Pancreas (tissue), 10 donors: ENCODE data around the gene KIAA0930. TPM values are rescaled to one million over a fixed set of nuclear protein-coding genes. Genes with fewer than 3 reads are reported as not detected.

ENCODE experiments used
- ATAC-seq, 4 donors: fragments of 200-7000 bp; cut with Tn5 transposase; one replicate each; pipeline versions ENCODE4 v1.8.0 to v1.9.1; 2020; ENCODE audit warnings: mild to moderate bottlenecking in 4 of 4, moderate library complexity in 4 of 4
- DNase-seq, 6 donors: peaks; one replicate each; pipeline ENCODE4 v3.0.0-alpha.2; 2020
- FAIRE-seq: peaks from 2 replicates; lab custom pipeline; 2012; peaks lifted over from hg19 to GRCh38; lab: Jason Lieb, UNC
- H3K27ac ChIP-seq, 4 donors: fragments of 200-600 bp; sonication (generic); 1 replicate in 3 of 4; 2 replicates in 1 of 4; pipeline versions ENCODE4 v1.5.0 to v1.8.0; 2020
- H3K27me3 ChIP-seq, 4 donors: fragments of 200-600 bp; one replicate each; pipeline ENCODE4 v1.8.0; 2021
- H3K36me3 ChIP-seq, 3 donors: fragments of 200-600 bp; sonication (generic) in 1 of 3; one replicate each; pipeline versions ENCODE4 v1.5.0 to v1.8.0; 2020 to 2021
- H3K4me1 ChIP-seq, 3 donors: fragments of 200-600 bp; one replicate each; pipeline ENCODE4 v1.8.0; 2021
- H3K4me3 ChIP-seq, 4 donors: fragments of 200-600 bp; sonication (generic) in 2 of 4; one replicate each; pipeline versions ENCODE4 v1.5.0 to v1.8.0; 2020 to 2021
- H3K9me3 ChIP-seq, 4 donors: fragments of 200-600 bp; one replicate each; pipeline ENCODE4 v1.8.0; 2021
- WGBS, 2 donors: extraction: QIAGEN DNeasy Blood & Tissue Kit; methylation state at CpG; one replicate each; pipeline ENCODE4 v1.1.7; 2013; 5-methylcytosine and 5-hydroxymethylcytosine counted together
- intact Hi-C, 3 donors: fragments of 100-400 bp; cut with DNase I; formaldehyde crosslinking; loops; one replicate each; pipeline versions ENCODE4 v1.11.1 to v1.14.2; 2022
- polyA plus RNA-seq, 2 donors: library from polyadenylated mRNA; stranded (reverse); fragments of 200-250 nt; gene quantifications; one replicate each; pipeline ENCODE4 v1.2.3, GENCODE V29; 2013
- total RNA-seq, 6 donors: library from RNA; stranded (reverse); fragmentation: NEBNext Ultra II Directional in 4 of 6; extraction: Animal tissue kit (Norgen Biotek cat#: 25700) in 4 of 6; gene quantifications; one replicate each; pipeline versions ENCODE4 v1.2.1 to v1.2.4, GENCODE V29; 2021 to 2023
- TF ChIP-seq, protein P1 (sequence below), 4 donors: fragments of 200-600 bp; sonication (generic) in 3 of 4; IDR thresholded peaks; one replicate each; pipeline versions ENCODE4 v1.5.0 to v1.8.0; 2021; ENCODE audit warnings: antibody characterized with exemption in 4 of 4
- donor health status: healthy with polysubstance abuse.
- donor health status: DM: no; HTN: no; CAD: no; lungs with moderate emphysema.
- donor health status: DM: no; HTN: no; CAD: no.
- donor health status: control.
- donor health status: control.
- donor health status: Bipolar disorder and iron deficiency.
- donor health status: DM: yes; HTN: yes; CAD: no.
- donor health status: DM: no; HTN: no; CAD: no.
- donor health status: DM: no; HTN: no; CAD: no.
- donor health status: DM: yes; HTN: yes; CAD: no.

KIAA0930 gene
- total and polyA plus RNA-seq, 8 donors, result 14.6 to 36.8 (median 20.0) TPM

DNA sequence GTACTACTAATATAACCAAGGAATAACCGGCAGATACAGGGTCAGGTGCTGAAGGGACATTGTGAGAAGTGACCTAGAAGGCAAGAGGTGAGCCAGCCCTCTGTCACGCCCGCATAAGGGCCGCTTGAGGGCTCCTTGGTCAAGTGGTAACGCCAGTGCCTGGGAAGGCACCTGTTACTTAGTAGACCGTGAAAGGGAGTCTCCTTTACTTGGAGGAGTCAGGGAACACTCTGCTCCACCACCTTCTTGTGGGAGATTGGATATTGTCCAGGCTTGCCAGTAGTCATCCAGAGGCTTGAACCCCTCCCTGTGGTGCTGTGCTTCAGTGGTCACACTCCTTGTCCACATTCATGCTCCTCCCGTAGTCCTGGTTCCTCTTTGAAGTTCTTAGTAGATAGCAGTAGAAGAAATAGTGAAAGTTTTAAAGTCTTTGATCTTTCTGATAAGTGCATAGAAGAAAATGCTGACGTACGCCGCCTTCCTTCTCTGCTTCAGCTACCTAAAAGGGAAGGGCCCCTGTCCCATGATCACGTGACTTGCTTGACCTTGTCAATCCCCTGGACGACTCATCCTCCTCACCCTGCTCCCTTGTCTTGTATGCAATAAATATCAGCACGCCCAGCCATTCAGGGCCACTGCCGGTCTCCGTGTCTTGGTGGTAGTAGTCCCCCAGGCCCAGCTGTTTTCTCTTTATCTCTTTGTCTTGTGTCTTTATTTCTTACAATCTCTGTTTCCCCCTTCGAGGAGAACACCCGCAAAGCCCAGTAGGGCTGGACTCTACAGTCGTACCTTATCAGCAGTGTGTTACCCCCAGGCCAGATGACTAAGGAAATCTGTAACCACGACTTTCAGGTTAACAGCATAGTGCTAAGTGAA, 70.9 kb downstream of the KIAA0930 start:
- Histone ChIP-seq H3K4me1 (peaks cover 0 to 10% (median 8%) of the 10 kb centered on the region in 3 donors), H3K4me3 (no peak overlapping the region), H3K36me3 (peaks cover 3 to 42% (median 12%) of the 10 kb centered on the region in 3 donors), H3K27ac (no peak overlapping the region), H3K27me3 (no peaks in the 10 kb centered on the region), H3K9me3 (no peaks in the 10 kb centered on the region)
- intact Hi-C loops, result no loop called here
- TF ChIP-seq, protein P1, sequence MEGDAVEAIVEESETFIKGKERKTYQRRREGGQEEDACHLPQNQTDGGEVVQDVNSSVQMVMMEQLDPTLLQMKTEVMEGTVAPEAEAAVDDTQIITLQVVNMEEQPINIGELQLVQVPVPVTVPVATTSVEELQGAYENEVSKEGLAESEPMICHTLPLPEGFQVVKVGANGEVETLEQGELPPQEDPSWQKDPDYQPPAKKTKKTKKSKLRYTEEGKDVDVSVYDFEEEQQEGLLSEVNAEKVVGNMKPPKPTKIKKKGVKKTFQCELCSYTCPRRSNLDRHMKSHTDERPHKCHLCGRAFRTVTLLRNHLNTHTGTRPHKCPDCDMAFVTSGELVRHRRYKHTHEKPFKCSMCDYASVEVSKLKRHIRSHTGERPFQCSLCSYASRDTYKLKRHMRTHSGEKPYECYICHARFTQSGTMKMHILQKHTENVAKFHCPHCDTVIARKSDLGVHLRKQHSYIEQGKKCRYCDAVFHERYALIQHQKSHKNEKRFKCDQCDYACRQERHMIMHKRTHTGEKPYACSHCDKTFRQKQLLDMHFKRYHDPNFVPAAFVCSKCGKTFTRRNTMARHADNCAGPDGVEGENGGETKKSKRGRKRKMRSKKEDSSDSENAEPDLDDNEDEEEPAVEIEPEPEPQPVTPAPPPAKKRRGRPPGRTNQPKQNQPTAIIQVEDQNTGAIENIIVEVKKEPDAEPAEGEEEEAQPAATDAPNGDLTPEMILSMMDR (IDR thresholded peaks at IDR 0.05), result no peak
- DNase-seq (no peak), ATAC-seq (no peak), FAIRE-seq (no peak)
- 87 to 88% methylated on average over 19 of the region's 19 CpGs for WGBS, 2 donors

- no peak overlapping the region for H3K4me3 ChIP-seq
- H3K27me3 ChIP-seq, result no peaks in the 10 kb centered on the region
- WGBS, 2 donors, result 55 to 64% methylated on average over 5 of the region's 5 CpGs
- FAIRE-seq (no peak), DNase-seq (no peak), ATAC-seq (no peak)
- intact Hi-C loops, result no loop called here
- H3K27ac ChIP-seq, result no peak overlapping the region
- peaks cover 0 to 35% (median 8%) of the 10 kb centered on the region in 3 donors for H3K36me3 ChIP-seq
- TF ChIP-seq, protein P1 (IDR thresholded peaks at IDR 0.05), result no peak
- H3K9me3 ChIP-seq, result no peaks in the 10 kb centered on the region
- H3K4me1 ChIP-seq, result peaks cover 0 to 14% (median 10%) of the 10 kb centered on the region in 3 donors
Measured at GRCh38 chr22:45166932-45167331, 73.8 kb downstream of the KIAA0930 start.

- Histone ChIP-seq H3K36me3 (peaks cover 0 to 12% (median 0%) of the 10 kb centered on the region in 3 donors), H3K4me3 (peak overlapping the region; percentile 62 to 94 (median 83)), H3K4me1 (peaks cover 3 to 24% (median 21%) of the 10 kb centered on the region in 3 donors), H3K9me3 (no peaks in the 10 kb centered on the region), H3K27ac (peak overlapping the region; percentile 73 to 84 (median 78)), H3K27me3 (no peaks in the 10 kb centered on the region)
- intact Hi-C loops, result no loop called here
- DNase-seq, result peak; percentile 33 to 83 (median 54)
- ATAC-seq, result peak; percentile 29 to 54 (median 46)
- FAIRE-seq, result no peak
- WGBS, 2 donors, result 0% methylated on average over 31 to 59 of the region's 59 CpGs
- TF ChIP-seq, protein P1 (IDR thresholded peaks at IDR 0.05), result no peak
Measured at GRCh38 chr22:45164270-45165088, 76.2 kb downstream of the KIAA0930 start.

DNA sequence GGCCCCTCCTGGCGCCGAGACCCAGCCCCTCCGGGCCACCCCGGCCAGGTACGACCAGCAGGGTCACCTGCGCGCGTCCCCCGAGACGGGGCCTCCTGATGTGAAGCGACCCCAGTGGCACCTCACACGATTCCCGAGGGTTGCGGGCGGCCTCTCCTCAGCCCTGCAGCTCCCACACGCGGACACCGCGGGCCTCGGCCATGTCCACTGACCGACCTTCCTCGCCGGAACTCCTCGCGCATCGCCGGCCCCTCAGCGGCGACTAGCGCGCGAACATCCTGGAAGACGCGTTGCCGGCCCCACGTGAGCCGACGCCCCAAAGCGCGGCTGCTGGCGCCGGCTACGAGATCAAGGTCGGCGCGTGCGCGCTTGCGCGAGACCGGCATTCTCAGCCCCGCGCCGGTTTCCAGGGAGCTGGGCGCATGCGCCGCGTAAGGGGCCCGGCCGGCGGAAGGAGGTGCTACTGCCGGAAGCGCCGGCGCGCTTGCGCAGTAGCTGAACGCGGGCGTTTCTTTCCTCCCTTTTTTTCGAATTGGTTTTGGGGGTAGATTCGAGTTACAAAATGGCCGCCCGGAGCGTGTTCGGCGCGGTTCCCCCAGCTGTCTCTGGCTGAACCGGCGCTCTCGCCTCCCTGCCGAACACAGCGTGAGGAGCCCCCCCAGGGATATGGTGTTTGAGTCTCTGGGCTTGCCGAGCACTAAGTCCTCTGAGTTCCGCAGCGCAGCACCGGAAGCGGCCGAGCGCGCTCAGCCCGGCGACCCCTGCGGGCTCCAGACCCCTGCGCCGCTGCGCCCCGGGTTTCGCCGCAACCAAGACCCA, 77.0 kb downstream of the KIAA0930 start, which contains the start of gene NUP50:
NUP50 (plus strand) TSS at position 475 of the 819 bp plus-strand sequence. CDS start 4,253 bp downstream, outside the sequence.
- intact Hi-C loops, result no loop called here
- H3K4me3 ChIP-seq, result peak within 1 kb of the TSS; percentile 62 to 94 (median 83)
- peak within 1 kb of the TSS; percentile 73 to 84 (median 78) for H3K27ac ChIP-seq
- FAIRE-seq (no peak), DNase-seq (peak; percentile 92 to 99 (median 96)), ATAC-seq (peak; percentile 89 to 96 (median 94))
- TF ChIP-seq, protein P1 (IDR thresholded peaks at IDR 0.05), result no peak
- no peaks in the 10 kb centered on the region for H3K9me3 ChIP-seq
- peaks cover 9 to 31% (median 25%) of the 10 kb centered on the region in 3 donors for H3K4me1 ChIP-seq
- H3K27me3 ChIP-seq, result no peaks in the 10 kb centered on the region
- WGBS, 2 donors, result 0% methylated on average over 87 to 100 of the region's 100 CpGs
- peaks cover 0 to 9% (median 0%) of the 10 kb centered on the region in 3 donors for H3K36me3 ChIP-seq
